GM18907 (cell line): ENCODE measurements around the gene ANO1.

Source experiments
- ATAC-seq: cut with Tn5 transposase; IDR thresholded peaks from one replicate; pipeline ENCODE4 v1.9.1; 2021; ENCODE audit warnings: mild to moderate bottlenecking, moderate library complexity; ENCODE audit not compliant: unreplicated experiment

The ANO1 gene

GRCh38 chr11:70050243-70050642 is 27.9 kb upstream of the ANO1 start:
- no peak for ATAC-seq

- no peak for ATAC-seq
Measured at GRCh38 chr11:70054004-70054403, 24.1 kb upstream of the ANO1 start.

- ATAC-seq: no peak
Measured at GRCh38 chr11:70055444-70055843, 22.7 kb upstream of the ANO1 start.

- ATAC-seq: no peak
Measured at GRCh38 chr11:70057080-70057479, 21.0 kb upstream of the ANO1 start.

GRCh38 chr11:70059971-70060370 is 18.1 kb upstream of the ANO1 start:
- no peak for ATAC-seq

GRCh38 chr11:70060611-70061293 is 17.4 kb upstream of the ANO1 start:
- ATAC-seq: no peak

- no peak for ATAC-seq
Measured at GRCh38 chr11:70061734-70062133, 16.4 kb upstream of the ANO1 start.

GRCh38 chr11:70063121-70063520 is 15.0 kb upstream of the ANO1 start:
- ATAC-seq: no peak

GRCh38 chr11:70063555-70063954 is 14.6 kb upstream of the ANO1 start:
- ATAC-seq: no peak

GRCh38 chr11:70064008-70064725 is 13.9 kb upstream of the ANO1 start:
- ATAC-seq: no peak

- ATAC-seq: no peak
Measured at GRCh38 chr11:70064726-70065317, 13.3 kb upstream of the ANO1 start.

GRCh38 chr11:70065318-70066135 is 12.6 kb upstream of the ANO1 start:
- no peak for ATAC-seq

- ATAC-seq: no peak
Measured at GRCh38 chr11:70066136-70066520, 12.0 kb upstream of the ANO1 start.

GRCh38 chr11:70066628-70067027 is 11.5 kb upstream of the ANO1 start:
- ATAC-seq: no peak

GRCh38 chr11:70067036-70067435 is 11.1 kb upstream of the ANO1 start:
- no peak for ATAC-seq

GRCh38 chr11:70067591-70068341 is 10.4 kb upstream of the ANO1 start:
- no peak for ATAC-seq

- ATAC-seq: no peak
Measured at GRCh38 chr11:70068345-70068744, 9.8 kb upstream of the ANO1 start.

- ATAC-seq: no peak
Measured at GRCh38 chr11:70068950-70069349, 9.2 kb upstream of the ANO1 start.

- no peak for ATAC-seq
Measured at GRCh38 chr11:70070706-70071105, 7.4 kb upstream of the ANO1 start.

- ATAC-seq: no peak
Measured at GRCh38 chr11:70071996-70072395, 6.1 kb upstream of the ANO1 start.

GRCh38 chr11:70072461-70072860 is 5.7 kb upstream of the ANO1 start:
- ATAC-seq: no peak
